Spleen (tissue), 7 donors: ENCODE data around the gene LYPD1.

ENCODE experiments used
- POLR2A ChIP-seq, 3 donors: fragments of 450-650 bp; IDR thresholded peaks; one replicate each; pipeline ENCODE4 v1.5.1; 2017; ENCODE audit warnings: antibody characterized with exemption in 3 of 3, mild to moderate bottlenecking in 1 of 3
- POLR2AphosphoS5 ChIP-seq, 3 donors: sonication (generic); formaldehyde crosslinking; IDR thresholded peaks; one replicate each; pipeline ENCODE4 v1.5.1; 2017; ENCODE audit warnings: antibody characterized with exemption in 3 of 3
- TF ChIP-seq, protein P1 (sequence below), 11 experiments: fragments of 200-600 bp in 7 of 11; fragments of 450-650 bp in 4 of 11; sonication (generic) in 4 of 11; IDR thresholded peaks in 8 of 11; conservative IDR thresholded peaks in 3 of 11; 1 replicate in 7 of 11; 2 replicates in 4 of 11; pipeline versions ENCODE4 v1.4.0 to v1.8.0; 2016 to 2021; ENCODE audit warnings: antibody characterized with exemption in 11 of 11, inconsistent platforms in 4 of 11, mild to moderate bottlenecking in 1 of 11
- donor health status: DM: no; HTN: no; CAD: no; lungs with moderate emphysema.
- donor health status: DM: no; HTN: no; CAD: no.
- donor health status: DM: no; HTN: no; CAD: no.

DNA sequence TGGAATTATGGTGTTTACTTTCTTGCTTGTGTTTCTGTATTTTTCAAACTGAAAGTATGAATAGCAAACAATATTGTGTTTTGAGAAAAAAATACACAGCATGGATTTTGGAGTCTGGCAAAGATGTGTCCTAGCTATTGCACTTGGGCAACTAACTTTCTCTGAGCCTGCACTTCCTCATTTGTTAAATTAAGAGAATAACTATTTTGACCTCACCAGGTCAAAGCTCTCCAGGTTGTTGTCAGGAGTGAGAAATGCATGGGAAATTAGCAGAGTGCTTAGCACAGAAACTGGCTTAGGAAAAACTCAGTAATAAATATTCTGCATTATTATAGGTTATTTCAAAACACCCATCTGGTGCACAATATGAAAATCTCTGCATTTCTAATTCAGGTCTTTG is 28.2 kb downstream of the LYPD1 start:
- TF ChIP-seq, protein P1, sequence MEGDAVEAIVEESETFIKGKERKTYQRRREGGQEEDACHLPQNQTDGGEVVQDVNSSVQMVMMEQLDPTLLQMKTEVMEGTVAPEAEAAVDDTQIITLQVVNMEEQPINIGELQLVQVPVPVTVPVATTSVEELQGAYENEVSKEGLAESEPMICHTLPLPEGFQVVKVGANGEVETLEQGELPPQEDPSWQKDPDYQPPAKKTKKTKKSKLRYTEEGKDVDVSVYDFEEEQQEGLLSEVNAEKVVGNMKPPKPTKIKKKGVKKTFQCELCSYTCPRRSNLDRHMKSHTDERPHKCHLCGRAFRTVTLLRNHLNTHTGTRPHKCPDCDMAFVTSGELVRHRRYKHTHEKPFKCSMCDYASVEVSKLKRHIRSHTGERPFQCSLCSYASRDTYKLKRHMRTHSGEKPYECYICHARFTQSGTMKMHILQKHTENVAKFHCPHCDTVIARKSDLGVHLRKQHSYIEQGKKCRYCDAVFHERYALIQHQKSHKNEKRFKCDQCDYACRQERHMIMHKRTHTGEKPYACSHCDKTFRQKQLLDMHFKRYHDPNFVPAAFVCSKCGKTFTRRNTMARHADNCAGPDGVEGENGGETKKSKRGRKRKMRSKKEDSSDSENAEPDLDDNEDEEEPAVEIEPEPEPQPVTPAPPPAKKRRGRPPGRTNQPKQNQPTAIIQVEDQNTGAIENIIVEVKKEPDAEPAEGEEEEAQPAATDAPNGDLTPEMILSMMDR (IDR thresholded peaks at IDR 0.05 in 8 of 11, conservative IDR thresholded peaks at IDR 0.05 in 3 of 11) = no peak
- TF ChIP-seq POLR2A (IDR thresholded peaks at IDR 0.05) (no peak), POLR2AphosphoS5 (IDR thresholded peaks at IDR 0.05) (no peak)
